ENCODE data around the gene KCTD4.

- TF ChIP-seq POLR2AphosphoS5 (IDR thresholded peaks at IDR 0.05) (no peak), CTCF (IDR thresholded peaks at IDR 0.05) (no peak), EP300 (IDR thresholded peaks at IDR 0.05) (no peak)
These were observed 30.5 kb upstream of the KCTD4 start for GRCh38 chr13:45231305-45231704.
